OCI-LY1 (cell line): Measurements from ENCODE around the gene B4GALT7.
A peak's percentile ranks its signal among the peaks of the same experiment; 100 is the strongest.

Experiments
- H2AFZ ChIP-seq: fragments of 200-600 bp; sonication (generic), shearing (Covaris generic); 2 replicates; pipeline ENCODE4 v1.6.0; 2014; ENCODE audit warnings: antibody characterized with exemption, mild to moderate bottlenecking, low read length
- H3F3A ChIP-seq: fragments of 200-600 bp; sonication (generic), shearing (Covaris generic); 2 replicates; pipeline ENCODE4 v1.6.0; 2014; ENCODE audit warnings: mild to moderate bottlenecking, antibody characterized with exemption, low read length, moderate library complexity; ENCODE audit not compliant: insufficient read depth
- H3K27ac ChIP-seq: fragments of 200-600 bp; sonication (generic); 2 replicates; pipeline ENCODE4 v1.5.1; 2014; ENCODE audit warnings: low read length, mixed run types, mild to moderate bottlenecking, low read depth; ENCODE audit not compliant: poor library complexity, severe bottlenecking
- H3K27me3 ChIP-seq: fragments of 200-600 bp; sonication (generic); 2 replicates; pipeline ENCODE4 v1.6.0; 2014; ENCODE audit warnings: antibody characterized with exemption, mild to moderate bottlenecking, low read length, moderate library complexity; ENCODE audit not compliant: insufficient read depth
- H3K36me3 ChIP-seq: fragments of 200-600 bp; sonication (generic); 2 replicates; pipeline ENCODE4 v1.6.1; 2014; ENCODE audit warnings: mild to moderate bottlenecking, antibody characterized with exemption, low read length, moderate library complexity, mixed read lengths; ENCODE audit not compliant: insufficient read depth
- H3K4me1 ChIP-seq: fragments of 200-600 bp; sonication (generic); 2 replicates; pipeline ENCODE4 v1.5.1; 2014; ENCODE audit warnings: mild to moderate bottlenecking, low read length, moderate library complexity; ENCODE audit not compliant: insufficient read depth, severe bottlenecking
- H3K4me2 ChIP-seq: fragments of 200-600 bp; sonication (generic), shearing (Covaris generic); 2 replicates; pipeline ENCODE4 v1.6.1; 2014; ENCODE audit warnings: low read length
- H3K4me3 ChIP-seq: fragments of 200-600 bp; sonication (generic); 2 replicates; pipeline ENCODE4 v1.5.1; 2014; ENCODE audit warnings: low read length, low read depth, mild to moderate bottlenecking, mixed read lengths; ENCODE audit not compliant: poor library complexity, severe bottlenecking
- H3K79me2 ChIP-seq: fragments of 200-600 bp; shearing (Covaris generic); 2 replicates; pipeline ENCODE4 v1.6.1; 2016; ENCODE audit warnings: mixed run types, low read length, mixed read lengths; ENCODE audit not compliant: insufficient read depth
- H3K9ac ChIP-seq: fragments of 200-600 bp; sonication (generic), shearing (Covaris generic); 2 replicates; pipeline ENCODE4 v1.6.1; 2014; ENCODE audit warnings: mild to moderate bottlenecking, low read length, mixed read lengths
- H3K9me2 ChIP-seq: fragments of 200-600 bp; sonication (generic), shearing (Covaris generic); 2 replicates; pipeline ENCODE4 v1.6.1; 2014; ENCODE audit warnings: low read depth, mild to moderate bottlenecking, low read length, mixed read lengths
- H3K9me3 ChIP-seq: fragments of 200-600 bp; shearing (Covaris generic); 2 replicates; pipeline ENCODE4 v1.6.1; 2014; ENCODE audit warnings: low read length, mixed read lengths
- H4K20me1 ChIP-seq: fragments of 200-600 bp; sonication (generic), shearing (Covaris generic); 2 replicates; pipeline ENCODE4 v1.6.0; 2016; ENCODE audit warnings: mild to moderate bottlenecking, low read length; ENCODE audit not compliant: insufficient read depth
- EZH2 ChIP-seq: fragments of 200-600 bp; sonication (generic), shearing (Covaris generic); IDR thresholded peaks from 2 replicates; pipeline ENCODE4 v1.8.0; 2017; ENCODE audit warnings: borderline replicate concordance, mixed run types, mild to moderate bottlenecking, antibody characterized with exemption, low read length, moderate library complexity, mixed read lengths
- TF ChIP-seq, protein P1 (sequence below): fragments of 200-600 bp; sonication (generic), shearing (Covaris generic); IDR thresholded peaks from 2 replicates; pipeline ENCODE4 v1.5.1; 2017; ENCODE audit warnings: mild to moderate bottlenecking, antibody characterized with exemption, low read length, moderate library complexity, mixed read lengths

The B4GALT7 gene

DNA sequence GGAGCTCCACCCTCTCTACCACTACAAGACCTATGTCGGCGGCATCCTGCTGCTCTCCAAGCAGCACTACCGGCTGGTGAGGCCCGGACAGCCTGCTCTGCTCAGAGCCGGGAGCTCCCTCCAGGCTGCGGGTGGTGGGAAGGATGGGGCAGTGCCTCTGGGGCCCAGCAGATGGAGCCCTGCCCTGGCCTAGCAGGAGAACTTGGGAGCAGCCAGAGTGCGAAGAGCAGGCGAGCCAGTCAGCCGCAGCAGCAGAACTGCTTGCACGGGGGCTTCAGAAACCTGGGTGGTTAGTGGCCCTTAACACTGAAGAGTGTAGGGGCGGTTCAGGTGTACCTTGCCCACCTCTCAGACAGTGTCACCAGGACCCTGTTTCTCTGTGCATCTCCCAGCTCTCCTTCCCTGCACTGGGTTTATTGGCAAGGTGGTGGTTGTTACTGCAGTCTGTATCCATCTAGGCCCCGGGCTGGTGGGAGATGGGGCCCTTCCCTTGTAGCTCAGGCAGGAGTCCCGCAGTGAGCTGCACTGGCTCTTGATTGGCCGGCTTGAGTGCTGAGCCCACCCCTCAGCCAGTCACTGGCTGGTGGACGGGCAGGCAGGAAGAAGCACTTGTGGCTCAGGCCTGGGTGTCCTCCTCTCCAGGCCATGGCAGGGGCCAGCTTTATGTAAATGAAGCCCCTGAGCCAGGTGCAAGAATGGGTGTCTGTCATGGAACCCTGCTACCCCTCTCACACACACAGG, 7.7 kb downstream of the B4GALT7 start:
- Histone ChIP-seq H3K79me2 (no peaks in the 10 kb centered on the region), H3K4me1 (no peaks in the 10 kb centered on the region), H3F3A (no peaks in the 10 kb centered on the region), H3K4me3 (no peak overlapping the region), H3K36me3 (peaks cover 13% of the 10 kb centered on the region; the same call in 1 of the 2 replicates), H3K4me2 (no peak overlapping the region), H3K27ac (no peak overlapping the region), H4K20me1 (no peaks in the 10 kb centered on the region), H3K9me3 (no peaks in the 10 kb centered on the region), H3K9me2 (no peaks in the 10 kb centered on the region), H3K27me3 (no peaks in the 10 kb centered on the region), H3K9ac (no peak overlapping the region), H2AFZ (no peak overlapping the region)
- no peak for TF ChIP-seq EZH2
- TF ChIP-seq, protein P1, sequence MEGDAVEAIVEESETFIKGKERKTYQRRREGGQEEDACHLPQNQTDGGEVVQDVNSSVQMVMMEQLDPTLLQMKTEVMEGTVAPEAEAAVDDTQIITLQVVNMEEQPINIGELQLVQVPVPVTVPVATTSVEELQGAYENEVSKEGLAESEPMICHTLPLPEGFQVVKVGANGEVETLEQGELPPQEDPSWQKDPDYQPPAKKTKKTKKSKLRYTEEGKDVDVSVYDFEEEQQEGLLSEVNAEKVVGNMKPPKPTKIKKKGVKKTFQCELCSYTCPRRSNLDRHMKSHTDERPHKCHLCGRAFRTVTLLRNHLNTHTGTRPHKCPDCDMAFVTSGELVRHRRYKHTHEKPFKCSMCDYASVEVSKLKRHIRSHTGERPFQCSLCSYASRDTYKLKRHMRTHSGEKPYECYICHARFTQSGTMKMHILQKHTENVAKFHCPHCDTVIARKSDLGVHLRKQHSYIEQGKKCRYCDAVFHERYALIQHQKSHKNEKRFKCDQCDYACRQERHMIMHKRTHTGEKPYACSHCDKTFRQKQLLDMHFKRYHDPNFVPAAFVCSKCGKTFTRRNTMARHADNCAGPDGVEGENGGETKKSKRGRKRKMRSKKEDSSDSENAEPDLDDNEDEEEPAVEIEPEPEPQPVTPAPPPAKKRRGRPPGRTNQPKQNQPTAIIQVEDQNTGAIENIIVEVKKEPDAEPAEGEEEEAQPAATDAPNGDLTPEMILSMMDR = peak; percentile 66

DNA sequence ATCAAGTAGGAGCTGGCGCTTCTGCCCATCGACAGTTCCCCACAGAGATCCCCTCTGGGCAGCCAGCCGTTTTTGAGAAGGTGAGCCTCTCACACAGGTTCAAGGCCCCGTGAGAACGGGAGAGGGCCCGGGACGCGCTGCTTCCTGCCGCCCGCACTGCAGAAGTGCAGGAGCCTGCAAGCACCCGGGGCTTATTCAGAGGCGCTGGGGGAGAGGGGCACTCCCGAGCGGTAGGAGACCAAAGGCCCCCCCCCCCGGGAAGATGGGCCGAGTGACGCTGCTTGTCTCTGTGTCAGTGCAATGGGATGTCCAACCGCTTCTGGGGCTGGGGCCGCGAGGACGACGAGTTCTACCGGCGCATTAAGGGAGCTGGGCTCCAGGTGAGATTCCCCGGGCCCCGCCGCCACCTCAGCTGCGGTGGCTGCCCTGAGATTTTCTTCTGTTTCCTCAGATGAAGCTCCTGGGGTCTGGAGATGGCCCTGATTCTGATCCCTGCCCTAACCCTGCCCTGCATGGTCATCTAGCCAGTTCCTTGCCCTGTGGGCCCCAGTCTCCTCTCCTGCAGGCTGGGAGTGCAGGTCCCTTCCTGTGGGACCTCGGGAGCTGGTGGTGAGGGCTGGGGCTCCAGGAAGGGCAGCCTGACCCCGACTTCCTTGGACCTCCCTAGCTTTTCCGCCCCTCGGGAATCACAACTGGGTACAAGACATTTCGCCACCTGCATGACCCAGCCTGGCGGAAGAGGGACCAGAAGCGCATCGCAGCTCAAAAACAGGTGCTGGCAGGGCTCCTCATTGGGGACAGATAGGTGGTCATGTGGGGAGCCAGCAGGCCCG, 8.5 kb downstream of the B4GALT7 start:
- Histone ChIP-seq H3K27ac (no peak overlapping the region), H4K20me1 (no peaks in the 10 kb centered on the region), H3K36me3 (peaks cover 13% of the 10 kb centered on the region; the same call in 1 of the 2 replicates), H3K9ac (no peak overlapping the region), H3K9me2 (no peaks in the 10 kb centered on the region), H3K79me2 (no peaks in the 10 kb centered on the region), H3K4me2 (no peak overlapping the region), H3K9me3 (no peaks in the 10 kb centered on the region), H3K27me3 (no peaks in the 10 kb centered on the region), H3K4me1 (no peaks in the 10 kb centered on the region), H3F3A (no peaks in the 10 kb centered on the region), H2AFZ (no peak overlapping the region), H3K4me3 (no peak overlapping the region)
- TF ChIP-seq, protein P1 = no peak
- TF ChIP-seq EZH2 = no peak

GRCh38 chr5:177609076-177610059, 9.4 kb downstream of the B4GALT7 start:
- Histone ChIP-seq H3K4me2 (no peak overlapping the region), H2AFZ (no peak overlapping the region), H3K4me1 (no peaks in the 10 kb centered on the region)

More at GRCh38 chr5:177609076-177610059, 9.4 kb downstream of the B4GALT7 start:
- H3K9me2 ChIP-seq = no peaks in the 10 kb centered on the region
- TF ChIP-seq, protein P1 = no peak
- TF ChIP-seq EZH2 = no peak
- no peaks in the 10 kb centered on the region for H4K20me1 ChIP-seq
- no peaks in the 10 kb centered on the region for H3K9me3 ChIP-seq
- no peaks in the 10 kb centered on the region for H3K27me3 ChIP-seq
- H3K4me3 ChIP-seq = no peak overlapping the region
- H3K9ac ChIP-seq = no peak overlapping the region
- peaks cover 13% of the 10 kb centered on the region; the same call in 1 of the 2 replicates for H3K36me3 ChIP-seq
- H3K27ac ChIP-seq = no peak overlapping the region
- H3F3A ChIP-seq = no peaks in the 10 kb centered on the region
- no peaks in the 10 kb centered on the region for H3K79me2 ChIP-seq
